Neural cell (in vitro differentiated cells): ENCODE measurements around the gene FAM8A1.

Source experiments
- CTCF ChIP-seq: fragments of 450-650 bp; IDR thresholded peaks from 2 replicates; pipeline ENCODE4 v1.5.1; 2014; ENCODE audit warnings: antibody characterized with exemption, mild to moderate bottlenecking, moderate library complexity; ENCODE audit not compliant: poor library complexity, severe bottlenecking
- EP300 ChIP-seq: fragments of 450-650 bp; conservative IDR thresholded peaks from 2 replicates; pipeline ENCODE4 v1.6.1; 2014; ENCODE audit warnings: antibody characterized with exemption, mild to moderate bottlenecking, moderate library complexity; ENCODE audit not compliant: poor library complexity, severe bottlenecking
- EZH2 ChIP-seq: fragments of 200-600, 300-800 bp; shearing (Covaris generic), sonication (generic); IDR thresholded peaks from 2 replicates; pipeline ENCODE4 v1.6.1; 2014; ENCODE audit warnings: antibody characterized with exemption, low read length, borderline replicate concordance, mild to moderate bottlenecking; ENCODE audit not compliant: insufficient read depth, poor library complexity, severe bottlenecking
- RAD21 ChIP-seq: fragments of 450-650 bp; conservative IDR thresholded peaks from 2 replicates; pipeline ENCODE4 v1.6.1; 2014; ENCODE audit warnings: antibody characterized with exemption, mild to moderate bottlenecking, moderate library complexity
- TAF1 ChIP-seq: IDR thresholded peaks from 2 replicates; pipeline ENCODE4 v1.6.1; 2012; ENCODE audit warnings: low read depth

GRCh38 chr6:17640477-17640917 lies 40.4 kb downstream of the FAM8A1 start:
- TF ChIP-seq RAD21 (no peak), CTCF (no peak), EP300 (no peak), TAF1 (no peak), EZH2 (no peak)
